Measurements from ENCODE around the gene CTSZ. TPM values are rescaled to one million over a fixed set of nuclear protein-coding genes. Genes with fewer than 3 reads are reported as not detected.

The CTSZ gene
- total and polyA plus RNA-seq, 10 of the 15 experiments (the other 5 are each of a cell fraction or from before 2014, with no cell fraction given): 6.0 to 301 (median 154) TPM

DNA sequence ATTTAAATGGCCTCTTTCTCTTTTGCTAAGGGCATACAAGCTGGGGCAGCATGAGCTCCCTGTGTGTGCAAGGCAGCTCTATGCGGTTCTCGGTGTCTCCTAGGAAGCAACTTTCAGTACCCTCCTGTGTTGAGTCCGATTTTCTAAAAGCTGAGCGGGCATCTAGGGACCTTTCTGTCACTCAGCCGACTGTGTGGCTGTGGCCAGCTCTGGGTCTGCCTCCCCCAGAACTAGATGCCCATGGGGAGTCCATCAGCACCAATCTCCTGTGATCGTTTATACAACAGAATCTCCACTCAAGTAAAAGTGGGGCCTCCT, 18.5 kb downstream of the CTSZ start (continued):
- TF ChIP-seq TAF1 (IDR thresholded peaks at IDR 0.05; ENCODE audit: borderline replicate concordance, low read depth, low read length): no peak
- no peak for TF ChIP-seq NFYA (IDR thresholded peaks at IDR 0.05; ENCODE audit: borderline replicate concordance, low read depth, low read length)

DNA sequence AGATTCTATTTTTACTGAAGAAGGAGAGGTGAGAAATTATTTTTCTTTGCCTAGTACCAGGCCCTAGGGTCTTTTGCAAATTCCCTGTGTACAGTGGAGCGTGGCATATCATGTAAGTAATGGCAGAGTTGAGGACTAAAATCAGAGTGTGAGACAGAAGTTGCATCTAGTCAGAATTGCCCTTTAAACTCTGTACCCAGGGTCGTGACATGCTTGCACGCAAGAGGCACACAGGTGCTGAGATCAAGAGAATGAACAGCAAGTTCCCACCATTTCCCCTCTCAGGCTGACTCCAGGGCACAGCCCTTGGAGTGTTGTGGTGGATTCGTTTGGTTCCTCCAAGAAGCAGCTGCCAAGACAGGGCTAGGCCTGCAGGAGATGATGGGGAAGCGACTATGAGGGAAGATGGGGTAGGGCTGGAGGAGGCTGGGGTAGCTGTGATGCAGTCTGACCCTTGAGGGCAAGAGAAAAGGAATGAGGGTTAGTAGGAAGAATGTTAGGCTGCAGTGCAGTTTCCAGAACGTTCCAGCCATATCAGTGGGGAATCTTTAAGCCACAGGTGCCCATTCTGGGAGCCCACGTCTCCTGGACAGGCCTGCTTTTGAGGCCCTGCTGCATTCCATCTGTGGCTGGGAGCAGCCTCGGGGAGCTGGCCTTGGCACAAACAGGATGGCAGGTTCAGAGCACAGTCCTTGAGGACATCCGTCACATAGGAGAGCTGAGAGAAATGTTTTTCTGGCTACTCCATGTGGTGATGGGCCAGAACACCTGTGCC, 19.1 kb downstream of the CTSZ start:
- DNase-seq (ENCODE audit: low read depth, low spot score) (no peak), FAIRE-seq (no peak), ATAC-seq (no peak)
- Histone ChIP-seq H4K20me1 (ENCODE audit: control insufficient read depth, insufficient read depth) (no peaks in the 10 kb centered on the region), H3K27ac (ENCODE audit: control insufficient read depth, insufficient read depth) (no peak overlapping the region), H3K36me3 (ENCODE audit: control insufficient read depth in 2 of 2, insufficient read depth in 2 of 2, low read length in 1 of 2) (peaks cover 27 to 40% of the 10 kb centered on the region in 2 experiments), H3K4me1 (ENCODE audit: control insufficient read depth, insufficient read depth, low read length) (peaks cover 4% of the 10 kb centered on the region; the same call in 1 of the 2 replicates), H3K79me2 (ENCODE audit: control insufficient read depth, insufficient read depth, low read length) (peaks cover 29% of the 10 kb centered on the region), H3K4me3 (no peak overlapping the region), H3K4me2 (ENCODE audit: control insufficient read depth, insufficient read depth) (no peak overlapping the region), H3K27me3 (replicated peaks in 1 of 2; ENCODE audit: control insufficient read depth in 2 of 2, insufficient read depth in 2 of 2, low read length in 1 of 2) (no peaks in the 10 kb centered on the region), H3K9me3 (replicated peaks; ENCODE audit: control insufficient read depth, insufficient read depth, low read length) (no peaks in the 10 kb centered on the region), H2AFZ (ENCODE audit: control insufficient read depth, low read depth, low read length) (no peak overlapping the region), H3K9ac (ENCODE audit: control insufficient read depth, insufficient read depth, low read length) (no peak overlapping the region)
- CTCF ChIA-PET: no interaction called here
- SMC1A ChIA-PET (ENCODE audit: uncharacterized antibody, unreplicated experiment): interaction anchor here (1.5 kb wide), 1 partner anchor 10 kb away, joined by 3 read pairs; no protein-coding TSS in a partner anchor
- in situ Hi-C loops (cut with MboI): no loop called here
- RAD21 ChIA-PET (ENCODE audit: unreplicated experiment): no interaction called here
- TF ChIP-seq MTA3 (IDR thresholded peaks at IDR 0.05; ENCODE audit: borderline replicate concordance, low read length) (no peak), BCL11A (IDR thresholded peaks at IDR 0.05; ENCODE audit: low read depth, low read length) (no peak), YY1 (IDR thresholded peaks at IDR 0.05; ENCODE audit: low read depth, low read length) (no peak), BCLAF1 (IDR thresholded peaks at IDR 0.05) (no peak), SUZ12 (IDR thresholded peaks at IDR 0.05; ENCODE audit: unreplicated experiment) (no peak), ATF7 (IDR thresholded peaks at IDR 0.05; ENCODE audit: low read depth) (no peak), PAX8 (IDR thresholded peaks at IDR 0.05) (no peak), IRF5 (IDR thresholded peaks at IDR 0.05; ENCODE audit: borderline replicate concordance) (no peak), NFYA (IDR thresholded peaks at IDR 0.05; ENCODE audit: borderline replicate concordance, low read depth, low read length) (no peak)
- TF ChIP-seq, protein P1, sequence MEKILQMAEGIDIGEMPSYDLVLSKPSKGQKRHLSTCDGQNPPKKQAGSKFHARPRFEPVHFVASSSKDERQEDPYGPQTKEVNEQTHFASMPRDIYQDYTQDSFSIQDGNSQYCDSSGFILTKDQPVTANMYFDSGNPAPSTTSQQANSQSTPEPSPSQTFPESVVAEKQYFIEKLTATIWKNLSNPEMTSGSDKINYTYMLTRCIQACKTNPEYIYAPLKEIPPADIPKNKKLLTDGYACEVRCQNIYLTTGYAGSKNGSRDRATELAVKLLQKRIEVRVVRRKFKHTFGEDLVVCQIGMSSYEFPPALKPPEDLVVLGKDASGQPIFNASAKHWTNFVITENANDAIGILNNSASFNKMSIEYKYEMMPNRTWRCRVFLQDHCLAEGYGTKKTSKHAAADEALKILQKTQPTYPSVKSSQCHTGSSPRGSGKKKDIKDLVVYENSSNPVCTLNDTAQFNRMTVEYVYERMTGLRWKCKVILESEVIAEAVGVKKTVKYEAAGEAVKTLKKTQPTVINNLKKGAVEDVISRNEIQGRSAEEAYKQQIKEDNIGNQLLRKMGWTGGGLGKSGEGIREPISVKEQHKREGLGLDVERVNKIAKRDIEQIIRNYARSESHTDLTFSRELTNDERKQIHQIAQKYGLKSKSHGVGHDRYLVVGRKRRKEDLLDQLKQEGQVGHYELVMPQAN (conservative IDR thresholded peaks at IDR 0.05): no peak
- POLR2A ChIA-PET: interaction anchor here (1.6 kb wide), 1 partner anchor 81 kb away, joined by 4 read pairs; no protein-coding TSS in a partner anchor
- no TSS peak for BruUV-seq (replicated peaks)
- intact Hi-C loops (cut with micrococcal nuclease; ENCODE audit: unreplicated experiment): loop anchor here (10.0 kb wide), 2 partner anchors 47 to 333 kb away; partner anchors contain the start of genes ATP5F1E and STX16
- 84% methylated on average over 9 of the region's 9 CpGs for WGBS (ENCODE audit: insufficient coverage, insufficient replicate concordance, low lambda C conversion rate, missing lambda C conversion rate)

Data from GM12878 (cell line).